ENCODE measurements around the gene EXOC6.
"Not testable (repeated sequence)": the region's sequence is repeated elsewhere in the genome, so short reads cannot be mapped to it uniquely, and the experiment has no call there.

Gene EXOC6

DNA sequence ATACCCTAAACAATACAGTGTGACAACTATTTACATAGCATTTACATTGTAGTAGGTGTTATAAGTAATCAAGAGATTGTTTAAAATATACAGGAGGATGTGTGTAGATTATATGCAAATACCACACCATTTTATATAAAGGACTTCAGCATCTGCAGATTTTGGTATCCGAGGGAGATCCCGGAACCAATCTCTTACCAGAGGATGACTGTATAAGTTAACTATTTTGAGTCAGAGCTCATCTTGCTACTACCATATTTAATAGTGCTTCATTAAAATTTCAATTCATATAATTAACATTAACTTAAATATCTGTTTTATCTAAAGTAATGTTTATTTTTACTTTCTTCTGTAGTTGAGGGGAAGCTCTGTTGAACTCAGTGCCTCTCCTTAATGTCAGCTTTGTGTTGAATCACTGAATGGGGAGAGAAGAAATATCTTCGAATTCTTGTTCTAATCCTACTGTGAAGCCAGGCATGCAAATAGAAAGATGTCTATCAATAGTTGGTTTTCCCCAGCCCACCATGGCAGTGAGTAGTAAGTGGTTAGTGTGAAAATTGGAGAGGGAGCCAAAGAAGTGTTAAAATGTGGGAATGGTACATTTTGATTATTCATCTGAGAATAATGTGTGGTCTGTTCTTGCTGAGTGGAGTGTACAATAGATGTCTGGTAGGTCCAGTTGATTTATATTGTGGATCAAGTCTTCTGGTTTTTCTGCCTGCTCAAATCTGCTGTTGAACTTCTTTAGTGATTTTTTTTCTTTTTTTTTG is 122.2 kb downstream of the EXOC6 start:
- no peak for DNase-seq (ENCODE audit: low read depth in 1 of 2, low spot score in 1 of 2)
- Histone ChIP-seq H3K4me3 (replicated peaks; ENCODE audit: insufficient read depth, low read length) (no peak overlapping the region), H3K27ac (replicated peaks) (no peak overlapping the region), H3K27me3 (ENCODE audit: insufficient read depth, poor library complexity, severe bottlenecking) (no peaks in the 10 kb centered on the region)
- TF ChIP-seq, protein P1, sequence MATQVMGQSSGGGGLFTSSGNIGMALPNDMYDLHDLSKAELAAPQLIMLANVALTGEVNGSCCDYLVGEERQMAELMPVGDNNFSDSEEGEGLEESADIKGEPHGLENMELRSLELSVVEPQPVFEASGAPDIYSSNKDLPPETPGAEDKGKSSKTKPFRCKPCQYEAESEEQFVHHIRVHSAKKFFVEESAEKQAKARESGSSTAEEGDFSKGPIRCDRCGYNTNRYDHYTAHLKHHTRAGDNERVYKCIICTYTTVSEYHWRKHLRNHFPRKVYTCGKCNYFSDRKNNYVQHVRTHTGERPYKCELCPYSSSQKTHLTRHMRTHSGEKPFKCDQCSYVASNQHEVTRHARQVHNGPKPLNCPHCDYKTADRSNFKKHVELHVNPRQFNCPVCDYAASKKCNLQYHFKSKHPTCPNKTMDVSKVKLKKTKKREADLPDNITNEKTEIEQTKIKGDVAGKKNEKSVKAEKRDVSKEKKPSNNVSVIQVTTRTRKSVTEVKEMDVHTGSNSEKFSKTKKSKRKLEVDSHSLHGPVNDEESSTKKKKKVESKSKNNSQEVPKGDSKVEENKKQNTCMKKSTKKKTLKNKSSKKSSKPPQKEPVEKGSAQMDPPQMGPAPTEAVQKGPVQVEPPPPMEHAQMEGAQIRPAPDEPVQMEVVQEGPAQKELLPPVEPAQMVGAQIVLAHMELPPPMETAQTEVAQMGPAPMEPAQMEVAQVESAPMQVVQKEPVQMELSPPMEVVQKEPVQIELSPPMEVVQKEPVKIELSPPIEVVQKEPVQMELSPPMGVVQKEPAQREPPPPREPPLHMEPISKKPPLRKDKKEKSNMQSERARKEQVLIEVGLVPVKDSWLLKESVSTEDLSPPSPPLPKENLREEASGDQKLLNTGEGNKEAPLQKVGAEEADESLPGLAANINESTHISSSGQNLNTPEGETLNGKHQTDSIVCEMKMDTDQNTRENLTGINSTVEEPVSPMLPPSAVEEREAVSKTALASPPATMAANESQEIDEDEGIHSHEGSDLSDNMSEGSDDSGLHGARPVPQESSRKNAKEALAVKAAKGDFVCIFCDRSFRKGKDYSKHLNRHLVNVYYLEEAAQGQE (IDR thresholded peaks at IDR 0.05; ENCODE audit: insufficient replicate concordance, low read depth), result no peak
- TF ChIP-seq POLR2AphosphoS5 (IDR thresholded peaks at IDR 0.05; ENCODE audit: low read depth) (no peak), GABPA (IDR thresholded peaks at IDR 0.05; ENCODE audit: low read depth) (no peak), SPI1 (IDR thresholded peaks at IDR 0.05; ENCODE audit: borderline replicate concordance, low read depth) (no peak), CTCF (IDR thresholded peaks at IDR 0.05; ENCODE audit: insufficient read depth, low read length) (no peak)

DNA sequence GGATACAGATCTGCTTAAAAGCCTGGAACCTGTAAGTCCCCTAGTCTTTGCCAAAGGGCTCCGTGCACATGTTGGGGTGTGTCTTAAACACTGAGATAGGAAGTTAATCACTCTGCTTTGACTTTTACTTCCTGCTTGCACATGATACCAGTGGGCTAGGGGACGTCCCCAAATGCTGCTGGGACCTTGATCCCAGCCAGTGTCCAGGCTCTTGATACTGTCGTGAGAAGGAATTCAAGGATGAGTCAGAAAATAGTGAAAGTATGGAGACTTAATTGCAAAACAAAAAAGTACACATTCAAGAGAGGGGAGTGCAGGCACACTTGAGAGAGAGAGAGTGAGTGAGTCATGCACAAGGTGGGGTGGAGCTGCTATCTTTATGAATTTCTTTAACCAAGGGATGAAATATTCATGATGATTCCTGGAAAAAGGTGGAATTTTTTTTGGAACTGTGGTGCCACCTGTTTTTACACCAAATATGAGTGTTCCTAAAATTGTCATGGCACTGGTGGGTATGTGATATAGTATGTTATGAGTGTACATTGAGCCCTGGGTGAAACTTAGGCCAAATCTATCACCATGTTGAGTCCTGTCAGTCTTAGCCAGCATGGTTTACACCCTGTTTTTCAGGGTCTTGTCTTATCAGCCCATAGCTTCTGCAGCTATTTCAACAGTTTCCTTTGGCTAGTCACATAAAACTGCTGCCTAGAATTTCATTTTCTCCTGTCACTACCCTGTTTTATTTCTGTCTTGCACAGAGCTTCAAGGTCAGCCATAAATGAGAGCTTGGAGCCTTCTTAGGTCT is 123.9 kb downstream of the EXOC6 start:
- no peak for DNase-seq (ENCODE audit: low read depth in 1 of 2, low spot score in 1 of 2)
- Histone ChIP-seq H3K4me3 (replicated peaks; ENCODE audit: insufficient read depth, low read length) (no peak overlapping the region), H3K27me3 (ENCODE audit: insufficient read depth, poor library complexity, severe bottlenecking) (no peaks in the 10 kb centered on the region), H3K27ac (replicated peaks) (no peak overlapping the region)
- TF ChIP-seq GABPA (IDR thresholded peaks at IDR 0.05; ENCODE audit: low read depth) (no peak), CTCF (IDR thresholded peaks at IDR 0.05; ENCODE audit: insufficient read depth, low read length) (no peak), POLR2AphosphoS5 (IDR thresholded peaks at IDR 0.05; ENCODE audit: low read depth) (no peak), SPI1 (IDR thresholded peaks at IDR 0.05; ENCODE audit: borderline replicate concordance, low read depth) (no peak)
- TF ChIP-seq, protein P1 (IDR thresholded peaks at IDR 0.05; ENCODE audit: insufficient replicate concordance, low read depth), result no peak

DNA sequence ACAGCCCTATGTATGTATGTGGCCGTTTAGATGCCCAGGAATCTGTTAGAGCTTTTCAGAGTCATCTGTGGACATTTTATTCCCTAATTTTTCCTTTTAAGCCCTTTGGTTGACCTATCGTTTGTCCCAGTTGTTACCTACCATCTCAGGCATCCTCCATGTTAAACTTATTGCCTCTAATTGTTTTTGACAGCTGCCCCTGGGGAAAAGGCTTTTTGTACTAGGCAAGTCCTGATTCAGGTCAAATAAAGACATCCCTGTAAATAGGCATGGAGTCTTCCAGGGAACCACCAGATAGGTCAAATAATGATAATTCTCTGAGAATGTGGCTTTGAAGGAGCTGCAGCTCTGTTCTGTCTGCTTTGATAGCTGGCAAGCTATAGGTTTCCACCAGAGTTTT is 124.6 kb downstream of the EXOC6 start:
- Histone ChIP-seq H3K4me3 (replicated peaks; ENCODE audit: insufficient read depth, low read length) (no peak overlapping the region), H3K27me3 (ENCODE audit: insufficient read depth, poor library complexity, severe bottlenecking) (no peaks in the 10 kb centered on the region), H3K27ac (replicated peaks) (no peak overlapping the region)
- no peak for TF ChIP-seq SPI1 (IDR thresholded peaks at IDR 0.05; ENCODE audit: borderline replicate concordance, low read depth)
- no peak for DNase-seq (ENCODE audit: low read depth in 1 of 2, low spot score in 1 of 2)

DNA sequence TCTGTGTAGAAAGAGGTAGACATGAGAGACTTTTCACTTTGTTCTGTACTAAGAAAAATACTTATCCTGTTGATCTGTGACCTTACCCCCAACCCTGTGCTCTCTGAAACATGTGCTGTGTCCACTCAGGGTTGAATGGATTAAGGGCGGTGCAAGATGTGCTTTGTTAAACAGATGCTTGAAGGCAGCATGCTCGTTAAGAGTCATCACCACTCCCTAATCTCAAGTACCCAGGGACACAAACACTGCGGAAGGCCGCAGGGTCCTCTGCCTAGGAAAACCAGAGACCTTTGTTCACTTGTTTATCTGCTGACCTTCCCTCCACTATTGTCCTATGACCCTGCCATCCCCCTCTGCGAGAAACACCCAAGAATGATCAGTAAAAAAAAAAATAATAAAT is 128.0 kb downstream of the EXOC6 start:
- not testable (repeated sequence) for H3K27me3 ChIP-seq (ENCODE audit: insufficient read depth, poor library complexity, severe bottlenecking); DNase-seq (ENCODE audit: low read depth in 1 of 2, low spot score in 1 of 2); H3K27ac ChIP-seq (replicated peaks)

More for the DNA sequence above, 128.0 kb downstream of the EXOC6 start:
- H3K4me3 ChIP-seq (replicated peaks; ENCODE audit: insufficient read depth, low read length), result not testable (repeated sequence)

Data from HL-60 (cell line).